ENCODE data around the gene GRAMD2A.
A peak's percentile ranks its signal among the peaks of the same experiment; 100 is the strongest.

GRCh38 chr15:72237029-72237852, 39.7 kb upstream of the GRAMD2A start:
- TF ChIP-seq POLR2AphosphoS5 (IDR thresholded peaks at IDR 0.05; ENCODE audit: low read depth, low read length) = peak; percentile 46; the same call in 1 of the 2 replicates
- peak; percentile 92; the same call in 1 of the 2 replicates for TF ChIP-seq TAF1 (IDR thresholded peaks at IDR 0.05; ENCODE audit: borderline replicate concordance, insufficient read depth, low read length)
